ENCODE results near the gene JHY.

- TF ChIP-seq CTCF (IDR thresholded peaks at IDR 0.05) (no peak), EZH2 (IDR thresholded peaks at IDR 0.05; ENCODE audit: borderline replicate concordance, insufficient read depth, low read depth, low read length, poor library complexity, severe bottlenecking) (no peak)
These were observed 10.5 kb upstream of the JHY start for GRCh38 chr11:122872046-122872445.

Measured in B cell (primary cell).